Neural cell (in vitro differentiated cells): ENCODE measurements around the gene JDP2. TPM values are rescaled to one million over a fixed set of nuclear protein-coding genes. Genes with fewer than 3 reads are reported as not detected.

ENCODE experiments used
- H2AFZ ChIP-seq: fragments of 200-600, 300-800 bp; sonication (generic), shearing (Covaris generic); 2 replicates; pipeline ENCODE4 v1.6.0; 2014; ENCODE audit warnings: low read depth, mild to moderate bottlenecking, antibody characterized with exemption, low read length, moderate library complexity
- H3F3A ChIP-seq: fragments of 200-600 bp; shearing (Covaris generic); 2 replicates; pipeline ENCODE4 v1.6.1; 2016; ENCODE audit warnings: mild to moderate bottlenecking, moderate library complexity, mixed read lengths, antibody characterized with exemption, low read length; ENCODE audit not compliant: insufficient read depth, poor library complexity, severe bottlenecking
- H3K27ac ChIP-seq: fragments of 200-600, 300-800 bp; sonication (generic), shearing (Covaris generic); 2 replicates; pipeline ENCODE4 v1.5.1; 2014; ENCODE audit warnings: mild to moderate bottlenecking, low read length, moderate library complexity
- H3K27me3 ChIP-seq: fragments of 300-800, 200-600 bp; sonication (generic), shearing (Covaris generic); 2 replicates; pipeline ENCODE4 v1.6.0; 2014; ENCODE audit warnings: mild to moderate bottlenecking, low read depth, low read length, moderate library complexity; ENCODE audit not compliant: insufficient read depth
- H3K36me3 ChIP-seq: fragments of 300-800, 200-600 bp; sonication (generic), shearing (Covaris generic); 2 replicates; pipeline ENCODE4 v1.5.1; 2014; ENCODE audit warnings: mild to moderate bottlenecking, antibody characterized with exemption, low read length, moderate library complexity; ENCODE audit not compliant: insufficient read depth
- H3K4me2 ChIP-seq: fragments of 300-800, 200-600 bp; sonication (generic), shearing (Covaris generic); 2 replicates; pipeline ENCODE4 v1.6.0; 2014; ENCODE audit warnings: mild to moderate bottlenecking, low read length
- H3K4me3 ChIP-seq: fragments of 300-800, 200-600 bp; sonication (generic), shearing (Covaris generic); 2 replicates; pipeline ENCODE4 v1.5.1; 2014; ENCODE audit warnings: mild to moderate bottlenecking, low read length, moderate library complexity
- H3K79me2 ChIP-seq: fragments of 200-600 bp; shearing (Covaris generic); replicated peaks from 2 replicates; pipeline ENCODE4 v1.6.0; 2014; ENCODE audit warnings: mild to moderate bottlenecking, low read length, moderate library complexity; ENCODE audit not compliant: insufficient read depth
- H3K9ac ChIP-seq: fragments of 300-800, 200-600 bp; sonication (generic), shearing (Covaris generic); 2 replicates; pipeline ENCODE4 v1.6.1; 2016; ENCODE audit warnings: mild to moderate bottlenecking, low read length, mixed read lengths
- H3K9me2 ChIP-seq: fragments of 200-600 bp; shearing (Covaris generic); 2 replicates; pipeline ENCODE4 v1.6.1; 2016; ENCODE audit warnings: mild to moderate bottlenecking, low read length, mixed read lengths; ENCODE audit not compliant: insufficient read depth
- H3K9me3 ChIP-seq: fragments of 200-600, 300-800 bp; sonication (generic), shearing (Covaris generic); 2 replicates; pipeline ENCODE4 v1.6.1; 2016; ENCODE audit warnings: mild to moderate bottlenecking, mixed run types, low read length, moderate library complexity, mixed read lengths
- H4K20me1 ChIP-seq: fragments of 200-600 bp; shearing (Covaris generic); 2 replicates; pipeline ENCODE4 v1.6.1; 2016; ENCODE audit warnings: mild to moderate bottlenecking, mixed run types; ENCODE audit not compliant: insufficient read depth
- CTCF ChIP-seq: fragments of 450-650 bp; IDR thresholded peaks from 2 replicates; pipeline ENCODE4 v1.5.1; 2014; ENCODE audit warnings: antibody characterized with exemption, mild to moderate bottlenecking, moderate library complexity; ENCODE audit not compliant: poor library complexity, severe bottlenecking
- EP300 ChIP-seq: fragments of 450-650 bp; conservative IDR thresholded peaks from 2 replicates; pipeline ENCODE4 v1.6.1; 2014; ENCODE audit warnings: antibody characterized with exemption, mild to moderate bottlenecking, moderate library complexity; ENCODE audit not compliant: poor library complexity, severe bottlenecking
- EZH2 ChIP-seq: fragments of 200-600, 300-800 bp; shearing (Covaris generic), sonication (generic); IDR thresholded peaks from 2 replicates; pipeline ENCODE4 v1.6.1; 2014; ENCODE audit warnings: antibody characterized with exemption, low read length, borderline replicate concordance, mild to moderate bottlenecking; ENCODE audit not compliant: insufficient read depth, poor library complexity, severe bottlenecking
- MXI1 ChIP-seq: fragments of 450-650 bp; conservative IDR thresholded peaks from 2 replicates; pipeline ENCODE4 v1.6.1; 2014; ENCODE audit warnings: antibody characterized with exemption, mild to moderate bottlenecking; ENCODE audit not compliant: poor library complexity, severe bottlenecking
- POLR2AphosphoS5 ChIP-seq: IDR thresholded peaks from 2 replicates; pipeline ENCODE4 v1.6.1; 2012
- RAD21 ChIP-seq: fragments of 450-650 bp; conservative IDR thresholded peaks from 2 replicates; pipeline ENCODE4 v1.6.1; 2014; ENCODE audit warnings: antibody characterized with exemption, mild to moderate bottlenecking, moderate library complexity
- REST ChIP-seq: IDR thresholded peaks from 2 replicates; pipeline ENCODE4 v1.6.1; 2012; ENCODE audit warnings: borderline replicate concordance
- SMC3 ChIP-seq: fragments of 450-650 bp; conservative IDR thresholded peaks from 2 replicates; pipeline ENCODE4 v1.6.1; 2014; ENCODE audit warnings: antibody characterized with exemption, mild to moderate bottlenecking, moderate library complexity; ENCODE audit not compliant: poor library complexity
- TAF1 ChIP-seq: IDR thresholded peaks from 2 replicates; pipeline ENCODE4 v1.6.1; 2012; ENCODE audit warnings: low read depth
- polyA plus RNA-seq: library from polyadenylated mRNA; depleted of rRNA; stranded (reverse); fragments of >200 nt; gene quantifications from 2 replicates; pipeline ENCODE4 v1.2.3, GENCODE V29; 2014

Gene JDP2
- polyA plus RNA-seq, 1 donor from 2014 or later = 20.3 TPM

GRCh38 chr14:75393794-75394193 lies 34.0 kb upstream of the JDP2 start:
- Histone ChIP-seq H3K9ac (no peak overlapping the region), H2AFZ (no peak overlapping the region), H3F3A (no peaks in the 10 kb centered on the region), H3K79me2 (no peaks in the 10 kb centered on the region), H3K36me3 (no peaks in the 10 kb centered on the region), H3K4me3 (no peak overlapping the region), H3K4me2 (no peak overlapping the region), H3K27ac (no peak overlapping the region), H3K9me3 (no peaks in the 10 kb centered on the region), H3K27me3 (no peaks in the 10 kb centered on the region), H4K20me1 (no peaks in the 10 kb centered on the region), H3K9me2 (no peaks in the 10 kb centered on the region)
- TF ChIP-seq EP300 (no peak), REST (no peak), SMC3 (no peak), CTCF (no peak), POLR2AphosphoS5 (no peak), MXI1 (no peak), EZH2 (no peak), TAF1 (no peak), RAD21 (no peak)

GRCh38 chr14:75395862-75396261 lies 32.0 kb upstream of the JDP2 start:
- Histone ChIP-seq H3K27ac (no peak overlapping the region), H3K9ac (no peak overlapping the region), H4K20me1 (no peaks in the 10 kb centered on the region), H3K9me3 (no peaks in the 10 kb centered on the region), H2AFZ (no peak overlapping the region), H3K4me2 (no peak overlapping the region), H3K27me3 (no peaks in the 10 kb centered on the region), H3K4me3 (no peak overlapping the region), H3K36me3 (no peaks in the 10 kb centered on the region), H3K79me2 (no peaks in the 10 kb centered on the region), H3K9me2 (no peaks in the 10 kb centered on the region), H3F3A (no peaks in the 10 kb centered on the region)
- TF ChIP-seq EP300 (no peak), REST (no peak), RAD21 (no peak), TAF1 (no peak), CTCF (no peak), POLR2AphosphoS5 (no peak), SMC3 (no peak), EZH2 (no peak), MXI1 (no peak)
